Panc1 (cell line): ENCODE data around the gene ZNF500. TPM values are rescaled to one million over a fixed set of nuclear protein-coding genes. Genes with fewer than 3 reads are reported as not detected.

Source experiments
- ATAC-seq: fragments of 200-7000 bp; cut with Tn5 transposase; 2 replicates; pipeline ENCODE4 v1.9.1; 2020; ENCODE audit warnings: mild to moderate bottlenecking, moderate library complexity
- BruUV-seq: library from RNA; stranded (reverse); fragments of 400-500 nt; replicated peaks from 2 replicates; lab custom pipeline; 2021; lab: Mats Ljungman, UMichigan
- CTCF ChIA-PET: fragments of 300-600 bp; sonication (Branson Sonifier 250); formaldehyde crosslinking; loops from one replicate; lab custom pipeline; 2022; ENCODE audit warnings: antibody characterized with exemption; lab: Charles Lee
- POLR2A ChIA-PET: fragments of 300-600 bp; sonication (Branson Sonifier 250); formaldehyde crosslinking; loops from one replicate; lab custom pipeline; 2022; ENCODE audit warnings: antibody characterized with exemption; lab: Charles Lee
- DNase-seq: peaks from one replicate; pipeline ENCODE4 v3.0.0-alpha.2; 2010; ENCODE audit warnings: low read depth, low spot score
- H3K27ac ChIP-seq: 2 replicates; pipeline ENCODE4 v1.5.1; 2011; ENCODE audit warnings: mild to moderate bottlenecking, low read length, inconsistent platforms
- H3K27me3 ChIP-seq: fragments of 200-500 bp; sonication (Bioruptor generic); 2 replicates; pipeline ENCODE4 v1.6.0; 2014; ENCODE audit warnings: low read length, inconsistent platforms; ENCODE audit not compliant: control insufficient read depth, insufficient read depth
- H3K36me3 ChIP-seq: fragments of 200-500 bp; sonication (Bioruptor generic); 2 replicates; pipeline ENCODE4 v1.5.1; 2014; ENCODE audit warnings: inconsistent platforms, mild to moderate bottlenecking, low read length, moderate library complexity; ENCODE audit not compliant: control insufficient read depth, insufficient read depth
- H3K4me1 ChIP-seq: 2 replicates; pipeline ENCODE4 v1.5.1; 2011; ENCODE audit warnings: inconsistent platforms, mild to moderate bottlenecking, low read length, moderate library complexity; ENCODE audit not compliant: control insufficient read depth, insufficient read depth
- H3K4me3 ChIP-seq, 2 experiments: 2 replicates each; pipeline ENCODE4 v1.5.1; 2011 to 2012; ENCODE audit warnings: low read depth in 2 of 2, low read length in 2 of 2, mild to moderate bottlenecking in 2 of 2, inconsistent platforms in 1 of 2, moderate library complexity in 1 of 2
- H3K9me3 ChIP-seq: fragments of 200-500 bp; sonication (Bioruptor generic); 2 replicates; pipeline ENCODE4 v1.5.1; 2014; ENCODE audit warnings: low read depth, mild to moderate bottlenecking, inconsistent platforms, low read length, moderate library complexity; ENCODE audit not compliant: control insufficient read depth, insufficient read depth
- CTCF ChIP-seq: fragments of 450-650 bp; IDR thresholded peaks from 2 replicates; pipeline ENCODE4 v1.5.1; 2017; ENCODE audit warnings: mild to moderate bottlenecking
- POLR2AphosphoS5 ChIP-seq: IDR thresholded peaks from 2 replicates; pipeline ENCODE4 v1.6.1; 2012; ENCODE audit warnings: mild to moderate bottlenecking, low read depth, low read length, moderate library complexity
- SIN3A ChIP-seq: IDR thresholded peaks from 2 replicates; pipeline ENCODE4 v1.6.1; 2012; ENCODE audit warnings: low read depth, mild to moderate bottlenecking, low read length, moderate library complexity, borderline replicate concordance; ENCODE audit not compliant: insufficient read depth
- TCF7L2 ChIP-seq: IDR thresholded peaks from 2 replicates; pipeline ENCODE4 v1.6.1; 2011; ENCODE audit warnings: mild to moderate bottlenecking, low read depth, low read length, inconsistent platforms
- in situ Hi-C: cut with HindIII; loops from 2 replicates; pipeline ENCODE4 v1.10.0; 2016; ENCODE audit warnings: low sequenced_read_pairs, low pct_unique_long_range_greater_than_20kb
- intact Hi-C: fragments of 100-400 bp; cut with micrococcal nuclease; formaldehyde crosslinking; loops from one replicate; pipeline ENCODE4 v1.10.0; 2022; ENCODE audit not compliant: unreplicated experiment
- total RNA-seq: library from RNA; stranded (reverse); gene quantifications from one replicate; pipeline ENCODE4 v1.2.1, GENCODE V29; 2021; ENCODE audit not compliant: unreplicated experiment
- TF ChIP-seq, protein P1 (sequence below), 2 experiments: IDR thresholded peaks; 2 replicates each; pipeline ENCODE4 v1.6.1; 2011 to 2012; ENCODE audit warnings: low read depth in 2 of 2, control low read depth in 1 of 2, low read length in 1 of 2, mild to moderate bottlenecking in 1 of 2, moderate library complexity in 1 of 2; ENCODE audit not compliant: insufficient read depth in 1 of 2

ZNF500 gene
- total RNA-seq, 1 experiment from 2014 or later = 25.8 TPM

GRCh38 chr16:4795181-4795827, 28.3 kb upstream of the ZNF500 start, which contains the start of gene SMIM22:
TSS of gene SMIM22 (plus strand) at chr16:4795369. CDS start at chr16:4795735, 366 bp downstream.
- ATAC-seq (peak; percentile 13; the same call in 1 of the 2 replicates), DNase-seq (no peak)
- H3K9me3 ChIP-seq = no peaks in the 10 kb centered on the region
- TF ChIP-seq CTCF (no peak), POLR2AphosphoS5 (no peak), TCF7L2 (no peak), SIN3A (no peak)
- TF ChIP-seq, protein P1, sequence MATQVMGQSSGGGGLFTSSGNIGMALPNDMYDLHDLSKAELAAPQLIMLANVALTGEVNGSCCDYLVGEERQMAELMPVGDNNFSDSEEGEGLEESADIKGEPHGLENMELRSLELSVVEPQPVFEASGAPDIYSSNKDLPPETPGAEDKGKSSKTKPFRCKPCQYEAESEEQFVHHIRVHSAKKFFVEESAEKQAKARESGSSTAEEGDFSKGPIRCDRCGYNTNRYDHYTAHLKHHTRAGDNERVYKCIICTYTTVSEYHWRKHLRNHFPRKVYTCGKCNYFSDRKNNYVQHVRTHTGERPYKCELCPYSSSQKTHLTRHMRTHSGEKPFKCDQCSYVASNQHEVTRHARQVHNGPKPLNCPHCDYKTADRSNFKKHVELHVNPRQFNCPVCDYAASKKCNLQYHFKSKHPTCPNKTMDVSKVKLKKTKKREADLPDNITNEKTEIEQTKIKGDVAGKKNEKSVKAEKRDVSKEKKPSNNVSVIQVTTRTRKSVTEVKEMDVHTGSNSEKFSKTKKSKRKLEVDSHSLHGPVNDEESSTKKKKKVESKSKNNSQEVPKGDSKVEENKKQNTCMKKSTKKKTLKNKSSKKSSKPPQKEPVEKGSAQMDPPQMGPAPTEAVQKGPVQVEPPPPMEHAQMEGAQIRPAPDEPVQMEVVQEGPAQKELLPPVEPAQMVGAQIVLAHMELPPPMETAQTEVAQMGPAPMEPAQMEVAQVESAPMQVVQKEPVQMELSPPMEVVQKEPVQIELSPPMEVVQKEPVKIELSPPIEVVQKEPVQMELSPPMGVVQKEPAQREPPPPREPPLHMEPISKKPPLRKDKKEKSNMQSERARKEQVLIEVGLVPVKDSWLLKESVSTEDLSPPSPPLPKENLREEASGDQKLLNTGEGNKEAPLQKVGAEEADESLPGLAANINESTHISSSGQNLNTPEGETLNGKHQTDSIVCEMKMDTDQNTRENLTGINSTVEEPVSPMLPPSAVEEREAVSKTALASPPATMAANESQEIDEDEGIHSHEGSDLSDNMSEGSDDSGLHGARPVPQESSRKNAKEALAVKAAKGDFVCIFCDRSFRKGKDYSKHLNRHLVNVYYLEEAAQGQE (IDR thresholded peaks at IDR 0.05; ENCODE audit: insufficient read depth in 1 of 2, low read depth in 2 of 2, low read length in 1 of 2) = no peak
- BruUV-seq = no TSS peak
- intact Hi-C loops = no loop called here
- no peaks in the 10 kb centered on the region; the same call in 1 of the 2 replicates for H3K4me1 ChIP-seq
- CTCF ChIA-PET = interaction anchor here (0.5 to 0.6 kb wide), 2 partner anchors 35 to 786 kb away, joined by 4 to 7 read pairs; no protein-coding TSS in a partner anchor
- no peak within 1 kb of the TSS for H3K4me3 ChIP-seq
- no peaks in the 10 kb centered on the region for H3K27me3 ChIP-seq
- H3K36me3 ChIP-seq = no peaks in the 10 kb centered on the region
- in situ Hi-C loops = no loop called here
- H3K27ac ChIP-seq = no peak within 1 kb of the TSS
- POLR2A ChIA-PET = no interaction called here

DNA sequence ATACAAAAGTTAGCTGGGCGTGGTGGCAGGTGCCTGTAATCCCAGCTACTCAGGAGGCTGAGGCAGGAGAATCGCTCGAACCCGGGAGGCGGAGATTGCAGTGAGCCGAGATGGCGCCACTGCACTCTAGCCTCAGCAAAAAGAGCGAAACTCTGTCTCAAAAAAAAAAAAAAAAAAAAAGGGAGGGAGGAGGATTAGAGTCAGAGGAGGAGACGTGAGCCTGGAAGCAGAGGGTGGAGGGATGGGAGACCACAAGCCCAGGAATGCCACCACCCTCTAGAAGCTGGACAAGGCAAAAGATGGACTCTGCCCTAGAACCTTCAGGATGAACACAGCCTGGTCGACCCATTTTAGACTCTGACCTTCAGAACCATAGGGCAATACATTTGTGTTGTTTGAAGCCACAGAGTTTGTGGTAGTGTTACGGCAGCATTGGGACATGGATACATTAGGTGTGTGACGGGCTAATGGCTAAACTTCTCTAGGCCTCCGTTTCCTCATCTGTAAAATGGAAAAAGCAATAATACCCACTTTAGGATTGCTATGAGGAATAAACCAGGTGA, 26.1 kb upstream of the ZNF500 start:
- ChIA-PET CTCF (no interaction called here), POLR2A (interaction anchor here (0.7 kb wide), 1 partner anchor 65 kb away, joined by 15 read pairs; no protein-coding TSS in a partner anchor)
- DNase-seq = no peak
- ATAC-seq = no peak
- no TSS peak for BruUV-seq
- TF ChIP-seq POLR2AphosphoS5 = no peak
- TF ChIP-seq, protein P1 (IDR thresholded peaks at IDR 0.05; ENCODE audit: insufficient read depth in 1 of 2, low read depth in 2 of 2, low read length in 1 of 2) = no peak
- no peak for TF ChIP-seq SIN3A
- no peak for TF ChIP-seq CTCF
- no peak for TF ChIP-seq TCF7L2
- in situ Hi-C loops (no loop called here), intact Hi-C loops (no loop called here)
- no peak overlapping the region for H3K4me3 ChIP-seq
- no peak overlapping the region for H3K27ac ChIP-seq
- no peaks in the 10 kb centered on the region for H3K9me3 ChIP-seq
- peaks cover 7% of the 10 kb centered on the region; the same call in 1 of the 2 replicates for H3K4me1 ChIP-seq
- no peaks in the 10 kb centered on the region for H3K36me3 ChIP-seq
- H3K27me3 ChIP-seq = no peaks in the 10 kb centered on the region
